DOHH2 (cell line): ENCODE results near the gene RPUSD3.

Experiments used
- EZH2phosphoT487 ChIP-seq: fragments of 200-600 bp; sonication (generic); IDR thresholded peaks from 2 replicates; pipeline ENCODE4 v1.6.1; 2017; ENCODE audit warnings: borderline replicate concordance, mild to moderate bottlenecking, antibody characterized with exemption, low read length, moderate library complexity, mixed read lengths
- TF ChIP-seq, protein P1 (sequence below): fragments of 200-600 bp; sonication (generic); IDR thresholded peaks from one replicate; pipeline ENCODE4 v1.5.1; 2014; ENCODE audit warnings: antibody characterized with exemption, mild to moderate bottlenecking, low read depth, low read length; ENCODE audit not compliant: poor library complexity, severe bottlenecking

DNA sequence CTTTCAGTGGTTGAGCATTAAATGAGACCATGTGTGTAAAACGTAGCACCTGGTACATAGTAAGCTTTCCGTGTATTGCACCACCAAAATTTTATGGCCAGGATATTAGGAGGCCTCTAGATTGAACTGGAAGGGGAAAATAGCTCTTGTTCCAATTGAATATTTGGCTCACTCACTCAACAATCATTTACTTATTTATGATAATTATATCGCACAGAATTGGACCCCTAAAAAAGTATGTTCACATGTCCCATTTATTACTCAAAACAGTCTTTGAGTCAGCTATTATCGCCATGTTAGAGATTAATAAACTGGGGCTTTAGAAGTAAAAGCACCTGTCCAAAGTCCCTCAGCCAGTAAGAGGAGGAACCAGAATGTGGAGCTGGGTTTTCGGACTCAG, 38.8 kb downstream of the RPUSD3 start:
- TF ChIP-seq, protein P1, sequence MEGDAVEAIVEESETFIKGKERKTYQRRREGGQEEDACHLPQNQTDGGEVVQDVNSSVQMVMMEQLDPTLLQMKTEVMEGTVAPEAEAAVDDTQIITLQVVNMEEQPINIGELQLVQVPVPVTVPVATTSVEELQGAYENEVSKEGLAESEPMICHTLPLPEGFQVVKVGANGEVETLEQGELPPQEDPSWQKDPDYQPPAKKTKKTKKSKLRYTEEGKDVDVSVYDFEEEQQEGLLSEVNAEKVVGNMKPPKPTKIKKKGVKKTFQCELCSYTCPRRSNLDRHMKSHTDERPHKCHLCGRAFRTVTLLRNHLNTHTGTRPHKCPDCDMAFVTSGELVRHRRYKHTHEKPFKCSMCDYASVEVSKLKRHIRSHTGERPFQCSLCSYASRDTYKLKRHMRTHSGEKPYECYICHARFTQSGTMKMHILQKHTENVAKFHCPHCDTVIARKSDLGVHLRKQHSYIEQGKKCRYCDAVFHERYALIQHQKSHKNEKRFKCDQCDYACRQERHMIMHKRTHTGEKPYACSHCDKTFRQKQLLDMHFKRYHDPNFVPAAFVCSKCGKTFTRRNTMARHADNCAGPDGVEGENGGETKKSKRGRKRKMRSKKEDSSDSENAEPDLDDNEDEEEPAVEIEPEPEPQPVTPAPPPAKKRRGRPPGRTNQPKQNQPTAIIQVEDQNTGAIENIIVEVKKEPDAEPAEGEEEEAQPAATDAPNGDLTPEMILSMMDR, result no peak
- no peak for TF ChIP-seq EZH2phosphoT487
